CD4-positive, alpha-beta T cell (primary cell): ENCODE results near the gene FLT1. TPM values are rescaled to one million over a fixed set of nuclear protein-coding genes. Genes with fewer than 3 reads are reported as not detected.

Source experiments
- ATAC-seq: fragments of 200-7000 bp; cut with Tn5 transposase; one replicate; pipeline ENCODE4 v1.10.0; 2022; ENCODE audit warnings: mild to moderate bottlenecking; ENCODE audit not compliant: poor library complexity
- CTCF ChIA-PET: fragments of 350-600 bp; sonication (Branson Sonifier 250); formaldehyde crosslinking; loops from one replicate; lab custom pipeline; 2021; ENCODE audit warnings: antibody characterized with exemption, inconsistent platforms; lab: Charles Lee
- POLR2A ChIA-PET: fragments of 350-600 bp; sonication (Branson Sonifier 250); formaldehyde crosslinking; loops from one replicate; lab custom pipeline; 2021; ENCODE audit warnings: antibody characterized with exemption, inconsistent platforms; lab: Charles Lee
- DNase-seq, 14 experiments: peaks; one replicate each; pipeline ENCODE4 v3.0.0-alpha.2; 2013 to 2020; ENCODE audit warnings: mixed read lengths in 2 of 14
- H3K27ac ChIP-seq, 2 donors: one replicate each; pipeline versions ENCODE4 v1.5.1 to v1.7.0; 2013; ENCODE audit warnings: low read length in 2 of 2, low read depth in 1 of 2, mild to moderate bottlenecking in 1 of 2
- H3K27me3 ChIP-seq, 2 experiments: 1 replicate in 1 of 2; 2 replicates in 1 of 2; pipeline versions ENCODE4 v1.6.1 to v1.7.0; 2013; ENCODE audit warnings: low read length in 2 of 2, control low read depth in 1 of 2, mild to moderate bottlenecking in 1 of 2, moderate library complexity in 1 of 2; ENCODE audit not compliant: insufficient read depth in 2 of 2, control insufficient read depth in 1 of 2
- H3K36me3 ChIP-seq: one replicate; pipeline ENCODE4 v1.6.1; 2013; ENCODE audit warnings: low read length, control low read depth; ENCODE audit not compliant: insufficient read depth
- H3K4me1 ChIP-seq: one replicate; pipeline ENCODE4 v1.6.1; 2013; ENCODE audit warnings: low read length, control low read depth; ENCODE audit not compliant: insufficient read depth
- H3K4me3 ChIP-seq: one replicate; pipeline ENCODE4 v1.5.1; 2013; ENCODE audit warnings: mild to moderate bottlenecking, low read length, moderate library complexity
- H3K9me3 ChIP-seq, 2 experiments: 1 replicate in 1 of 2; 2 replicates in 1 of 2; pipeline versions ENCODE4 v1.6.1 to v1.7.0; 2013; ENCODE audit warnings: low read length in 2 of 2, mild to moderate bottlenecking in 2 of 2, control low read depth in 1 of 2, moderate library complexity in 1 of 2; ENCODE audit not compliant: control insufficient read depth in 1 of 2, insufficient read depth in 1 of 2
- H3K27ac Mint-ChIP-seq: one replicate; pipeline ENCODE4 v1.8.0; 2020; ENCODE audit warnings: mixed read lengths
- H3K27me3 Mint-ChIP-seq: one replicate; pipeline ENCODE4 v1.8.0; 2021; ENCODE audit warnings: mixed read lengths
- H3K36me3 Mint-ChIP-seq: one replicate; pipeline ENCODE4 v1.8.0; 2021; ENCODE audit warnings: low read depth, mixed read lengths
- H3K4me1 Mint-ChIP-seq: one replicate; pipeline ENCODE4 v1.8.0; 2021; ENCODE audit warnings: low read depth, mixed read lengths
- H3K4me3 Mint-ChIP-seq: one replicate; pipeline ENCODE4 v1.8.0; 2020; ENCODE audit warnings: mild to moderate bottlenecking, mixed read lengths
- H3K9me3 Mint-ChIP-seq: one replicate; pipeline ENCODE4 v1.8.0; 2020; ENCODE audit warnings: mixed read lengths
- intact Hi-C, 2 experiments: fragments of 100-400 bp; cut with DNase I in 1 of 2; cut with micrococcal nuclease in 1 of 2; formaldehyde crosslinking; loops; one replicate each; pipeline versions ENCODE4 v1.15.1 to v1.9.0; 2023 to 2025; cut with DNase I, micrococcal nuclease
- total RNA-seq, 174 experiments: library from RNA in 2 of 174; stranded (reverse) in 2 of 174; gene quantifications; one replicate each; pipeline ENCODE4 v1.2.3 and lab custom pipeline; 2021 to 2026
- TF ChIP-seq, protein P1 (sequence below): fragments of 200-600 bp; IDR thresholded peaks from one replicate; pipeline ENCODE4 v1.8.0; 2022; ENCODE audit warnings: antibody characterized with exemption, mild to moderate bottlenecking

Gene FLT1
- total RNA-seq, 2 experiments from 2014 or later: 1.1 to 1.2 TPM

DNA sequence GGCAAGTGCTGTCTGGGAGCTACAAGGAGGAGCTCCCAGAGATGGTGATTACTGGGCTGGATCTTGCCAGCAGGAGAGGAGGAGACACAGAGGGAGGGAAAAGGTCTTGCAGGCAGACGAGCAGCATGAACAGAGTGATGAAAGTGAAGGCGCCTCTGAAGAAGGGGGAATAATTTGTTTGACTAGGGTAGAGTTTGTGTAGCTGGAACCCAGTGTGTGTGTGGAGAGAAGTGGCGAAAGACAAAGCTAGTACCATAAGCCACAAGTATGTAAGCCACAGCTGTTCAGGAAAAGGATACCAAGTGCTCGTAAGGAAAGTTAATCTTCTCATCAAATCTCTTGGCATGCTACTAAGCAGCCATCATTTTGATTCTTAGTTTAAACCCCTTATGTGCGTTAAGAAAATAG is 5.4 kb downstream of the FLT1 start:
- Mint-ChIP-seq H3K9me3 (no peaks in the 10 kb centered on the region), H3K27me3 (peaks cover 52% of the 10 kb centered on the region), H3K4me1 (peaks cover 19% of the 10 kb centered on the region), H3K36me3 (no peaks in the 10 kb centered on the region), H3K4me3 (no peak overlapping the region), H3K27ac (no peak overlapping the region)
- TF ChIP-seq, protein P1, sequence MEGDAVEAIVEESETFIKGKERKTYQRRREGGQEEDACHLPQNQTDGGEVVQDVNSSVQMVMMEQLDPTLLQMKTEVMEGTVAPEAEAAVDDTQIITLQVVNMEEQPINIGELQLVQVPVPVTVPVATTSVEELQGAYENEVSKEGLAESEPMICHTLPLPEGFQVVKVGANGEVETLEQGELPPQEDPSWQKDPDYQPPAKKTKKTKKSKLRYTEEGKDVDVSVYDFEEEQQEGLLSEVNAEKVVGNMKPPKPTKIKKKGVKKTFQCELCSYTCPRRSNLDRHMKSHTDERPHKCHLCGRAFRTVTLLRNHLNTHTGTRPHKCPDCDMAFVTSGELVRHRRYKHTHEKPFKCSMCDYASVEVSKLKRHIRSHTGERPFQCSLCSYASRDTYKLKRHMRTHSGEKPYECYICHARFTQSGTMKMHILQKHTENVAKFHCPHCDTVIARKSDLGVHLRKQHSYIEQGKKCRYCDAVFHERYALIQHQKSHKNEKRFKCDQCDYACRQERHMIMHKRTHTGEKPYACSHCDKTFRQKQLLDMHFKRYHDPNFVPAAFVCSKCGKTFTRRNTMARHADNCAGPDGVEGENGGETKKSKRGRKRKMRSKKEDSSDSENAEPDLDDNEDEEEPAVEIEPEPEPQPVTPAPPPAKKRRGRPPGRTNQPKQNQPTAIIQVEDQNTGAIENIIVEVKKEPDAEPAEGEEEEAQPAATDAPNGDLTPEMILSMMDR: no peak
- CTCF ChIA-PET: no interaction called here
- POLR2A ChIA-PET: no interaction called here
- H3K9me3 ChIP-seq: peaks cover 0 to 5% of the 10 kb centered on the region in 2 experiments
- intact Hi-C loops: no loop called here
- H3K36me3 ChIP-seq: no peaks in the 10 kb centered on the region
- no peak overlapping the region for H3K4me3 ChIP-seq
- peaks cover 21 to 32% of the 10 kb centered on the region in 2 experiments for H3K27me3 ChIP-seq
- H3K27ac ChIP-seq: no peak overlapping the region
- ATAC-seq (no peak), DNase-seq (no peak)
- H3K4me1 ChIP-seq: peaks cover 12% of the 10 kb centered on the region

DNA sequence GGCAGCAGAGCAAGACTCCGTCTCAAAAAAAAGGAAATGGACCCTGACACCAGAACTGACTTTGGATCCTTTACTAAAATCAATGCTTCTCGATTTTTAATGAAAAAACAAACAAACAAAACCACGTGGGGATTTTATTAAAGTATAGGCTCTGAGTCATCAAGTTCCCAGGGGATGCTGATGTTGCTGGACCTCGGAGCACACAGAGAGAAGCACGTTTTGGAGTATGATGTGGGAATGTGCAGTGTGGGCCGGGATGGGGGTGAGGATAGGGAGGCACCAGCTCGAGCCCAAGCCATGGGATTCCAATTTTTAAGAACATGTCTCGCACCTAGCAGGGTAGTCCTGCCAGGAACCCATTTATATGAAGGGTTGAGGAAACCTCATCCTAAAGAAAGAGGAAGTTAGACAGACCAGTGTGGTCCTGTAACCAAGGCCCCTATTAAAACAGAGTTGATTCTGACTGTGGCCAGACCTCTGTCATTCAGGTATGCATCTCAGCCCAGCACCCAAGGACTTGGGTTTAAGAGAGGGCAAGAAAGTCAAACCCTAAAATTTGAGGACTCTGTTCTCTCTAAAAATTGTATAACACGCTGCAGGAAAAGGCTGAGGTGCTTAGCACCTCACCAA is 6.4 kb downstream of the FLT1 start:
- Mint-ChIP-seq H3K27ac (no peak overlapping the region), H3K9me3 (no peaks in the 10 kb centered on the region), H3K36me3 (no peaks in the 10 kb centered on the region), H3K27me3 (peaks cover 52% of the 10 kb centered on the region), H3K4me1 (peaks cover 18% of the 10 kb centered on the region), H3K4me3 (no peak overlapping the region)
- Histone ChIP-seq H3K27me3 (peaks cover 13 to 22% of the 10 kb centered on the region in 2 experiments), H3K4me1 (peaks cover 2% of the 10 kb centered on the region), H3K27ac (no peak overlapping the region), H3K4me3 (no peak overlapping the region), H3K9me3 (no peaks in the 10 kb centered on the region), H3K36me3 (no peaks in the 10 kb centered on the region)
- no peak for ATAC-seq
- POLR2A ChIA-PET: no interaction called here
- intact Hi-C loops: no loop called here
- DNase-seq: no peak
- TF ChIP-seq, protein P1: no peak
- CTCF ChIA-PET: no interaction called here

DNA sequence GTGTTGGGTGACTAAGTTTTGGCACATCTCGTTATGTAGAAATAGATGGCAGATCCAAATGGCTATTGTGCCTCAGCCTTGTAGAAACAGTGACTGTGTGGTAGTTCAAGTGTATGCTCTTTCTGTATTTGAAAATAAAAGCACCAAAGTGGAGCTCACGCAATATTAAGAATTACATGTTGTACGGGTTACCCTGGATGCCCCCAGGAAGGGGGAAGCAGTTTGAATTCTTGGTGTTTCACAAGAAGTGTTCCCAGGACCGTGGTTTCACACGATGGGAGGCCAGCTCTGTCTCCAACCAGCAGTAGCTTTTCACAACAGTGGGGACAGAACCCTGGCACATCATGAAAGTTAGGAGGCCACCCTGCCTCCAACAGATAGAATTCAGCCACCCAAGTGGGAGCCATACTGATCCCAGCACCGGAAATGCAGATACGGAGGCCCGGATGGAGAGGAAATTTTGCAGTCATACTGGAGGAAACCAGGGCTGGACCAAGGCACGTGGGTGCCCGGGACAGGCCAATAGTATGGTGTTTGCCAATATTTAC is 8.9 kb downstream of the FLT1 start:
- ChIA-PET CTCF (no interaction called here), POLR2A (no interaction called here)
- TF ChIP-seq, protein P1: no peak

More for the DNA sequence above, 8.9 kb downstream of the FLT1 start:
- Histone ChIP-seq H3K9me3 (no peaks in the 10 kb centered on the region), H3K36me3 (no peaks in the 10 kb centered on the region), H3K27ac (no peak overlapping the region), H3K4me1 (no peaks in the 10 kb centered on the region), H3K27me3 (peaks cover 4 to 5% of the 10 kb centered on the region in 2 experiments), H3K4me3 (no peak overlapping the region)
- Mint-ChIP-seq H3K9me3 (no peaks in the 10 kb centered on the region), H3K36me3 (no peaks in the 10 kb centered on the region), H3K27me3 (peaks cover 34% of the 10 kb centered on the region), H3K4me3 (no peak overlapping the region), H3K27ac (no peak overlapping the region), H3K4me1 (no peaks in the 10 kb centered on the region)
- DNase-seq: no peak
- ATAC-seq: no peak
- intact Hi-C loops: no loop called here
